Astrocyte (in vitro differentiated cells and primary cell): Measurements from ENCODE around the gene KCNK13.

Experiments used
- CTCF ChIP-seq: IDR thresholded peaks from 2 replicates; pipeline ENCODE4 v1.5.1; 2011; ENCODE audit warnings: low read depth, mild to moderate bottlenecking, inconsistent platforms, low read length, moderate library complexity; ENCODE audit not compliant: insufficient read depth
- EZH2 ChIP-seq: IDR thresholded peaks from 2 replicates; pipeline ENCODE4 v1.6.1; 2012; ENCODE audit warnings: mild to moderate bottlenecking, low read length, inconsistent platforms; ENCODE audit not compliant: insufficient read depth

GRCh38 chr14:90154110-90154509 lies 92.3 kb downstream of the KCNK13 start:
- no peak for TF ChIP-seq CTCF
- no peak for TF ChIP-seq EZH2
